ENCODE measurements around the gene FUT7.
"Not testable (repeated sequence)": the region's sequence is repeated elsewhere in the genome, so short reads cannot be mapped to it uniquely, and the experiment has no call there.

FUT7 gene

GRCh38 chr9:137067860-137068538 is 36.1 kb upstream of the FUT7 start:
- peak in 53 of 58 donors; percentile 7 to 84 (median 60) for DNase-seq

DNA sequence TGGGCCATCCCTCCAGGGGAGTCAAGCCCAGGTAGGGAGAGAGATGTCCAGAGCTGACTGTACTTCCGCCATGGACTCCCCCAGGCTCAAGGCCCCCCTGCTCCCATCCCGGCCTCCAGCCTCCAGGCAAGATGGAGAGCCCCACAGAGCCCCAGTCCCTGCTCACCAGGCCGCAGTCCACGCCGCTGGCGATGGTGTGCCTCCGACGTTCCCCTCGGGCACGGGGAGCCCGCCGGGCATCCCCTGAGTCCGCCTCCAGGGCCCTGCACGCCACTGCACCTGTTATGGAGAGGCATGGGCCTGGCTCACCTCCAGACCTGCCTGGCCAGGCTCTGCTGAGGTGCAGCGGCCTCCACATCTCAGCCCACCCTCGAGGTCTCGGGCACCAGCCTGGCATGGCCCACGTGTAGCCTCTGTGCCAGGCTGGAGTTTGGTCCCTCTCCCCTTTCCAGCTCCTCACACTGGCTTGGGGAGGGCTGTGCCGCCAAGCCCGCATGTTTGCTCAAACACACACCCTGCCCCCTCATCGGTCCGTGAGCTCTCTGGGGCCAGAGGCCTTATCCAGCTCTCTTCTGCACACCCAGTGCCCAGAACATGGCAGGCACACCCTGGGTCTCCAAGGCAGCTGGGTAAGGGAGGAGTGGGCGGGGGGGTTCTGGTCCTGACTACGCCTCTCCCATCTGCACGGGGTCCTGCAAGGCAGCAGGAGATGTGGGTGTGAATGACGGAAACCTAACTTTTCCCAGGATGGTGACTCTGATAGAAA is 34.4 kb upstream of the FUT7 start:
- DNase-seq: no peak

GRCh38 chr9:137065336-137065967 is 33.6 kb upstream of the FUT7 start:
- no peak for DNase-seq

- no peak for DNase-seq
Observed at GRCh38 chr9:137064880-137065164, 32.9 kb upstream of the FUT7 start.

- DNase-seq: peak in 43 of 58 donors; percentile 8 to 78 (median 41)
Observed at GRCh38 chr9:137064027-137064879, 32.4 kb upstream of the FUT7 start.

GRCh38 chr9:137063311-137064026 is 31.6 kb upstream of the FUT7 start:
- no peak for DNase-seq

DNA sequence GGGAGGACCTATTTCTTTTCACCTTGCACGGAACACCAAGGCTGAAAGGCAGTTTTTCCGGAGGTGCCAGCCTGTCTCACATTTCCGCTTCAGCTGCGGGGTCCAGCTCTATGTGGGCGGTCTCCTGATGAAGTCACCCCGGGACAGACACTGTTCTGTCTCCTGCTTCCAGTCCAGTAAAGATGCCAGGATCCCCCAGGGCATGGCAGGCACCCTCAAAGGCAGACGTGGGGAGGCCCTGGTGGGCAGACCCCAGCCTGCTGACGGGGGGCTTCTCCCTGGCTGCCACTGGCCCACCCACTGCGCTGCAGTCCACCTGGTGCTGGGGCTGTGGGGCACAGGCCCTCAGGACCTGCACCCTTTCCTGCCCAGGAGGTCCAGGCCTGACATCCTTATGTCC is 30.9 kb upstream of the FUT7 start:
- DNase-seq: not testable (repeated sequence)

- DNase-seq: no peak
Observed at GRCh38 chr9:137062384-137062783, 30.5 kb upstream of the FUT7 start.

DNA sequence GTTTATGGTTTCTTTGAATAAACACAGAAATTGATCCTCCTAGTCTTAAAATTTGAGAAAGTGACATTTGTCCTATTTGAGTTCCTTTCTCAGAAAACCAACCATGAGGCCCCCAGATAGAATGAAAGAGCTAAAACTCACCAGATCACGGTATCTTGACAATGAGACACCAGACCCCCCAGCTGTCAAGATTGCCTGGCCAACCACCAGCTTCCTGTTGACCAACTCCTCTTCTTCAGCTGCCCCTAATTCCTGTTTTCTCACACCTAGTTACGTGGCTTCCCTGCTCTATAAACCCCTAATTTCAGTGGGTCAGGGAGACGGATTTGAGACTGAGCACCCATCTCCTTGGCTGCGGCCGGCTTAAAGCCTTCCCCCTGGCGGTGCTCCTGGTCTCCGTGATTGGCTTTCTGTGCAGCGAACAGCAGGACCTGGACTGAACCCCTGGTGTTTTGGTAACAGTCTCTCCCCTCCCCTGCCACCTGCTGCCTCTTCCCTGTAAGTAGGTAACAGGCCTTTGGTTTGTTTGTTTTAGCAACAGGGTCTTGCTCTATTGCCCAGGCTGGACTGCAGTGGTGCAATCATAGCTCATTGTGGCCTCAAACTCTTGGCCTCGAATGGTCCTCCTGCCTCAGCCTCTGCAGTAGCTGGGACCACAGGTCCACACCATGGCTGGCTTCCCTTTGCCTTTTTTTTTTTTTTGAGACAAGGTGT is 26.8 kb upstream of the FUT7 start:
- no peak for DNase-seq

GRCh38 chr9:137057545-137057944 is 25.7 kb upstream of the FUT7 start:
- DNase-seq: no peak

GRCh38 chr9:137056739-137057415 is 25.0 kb upstream of the FUT7 start:
- DNase-seq: no peak

DNA sequence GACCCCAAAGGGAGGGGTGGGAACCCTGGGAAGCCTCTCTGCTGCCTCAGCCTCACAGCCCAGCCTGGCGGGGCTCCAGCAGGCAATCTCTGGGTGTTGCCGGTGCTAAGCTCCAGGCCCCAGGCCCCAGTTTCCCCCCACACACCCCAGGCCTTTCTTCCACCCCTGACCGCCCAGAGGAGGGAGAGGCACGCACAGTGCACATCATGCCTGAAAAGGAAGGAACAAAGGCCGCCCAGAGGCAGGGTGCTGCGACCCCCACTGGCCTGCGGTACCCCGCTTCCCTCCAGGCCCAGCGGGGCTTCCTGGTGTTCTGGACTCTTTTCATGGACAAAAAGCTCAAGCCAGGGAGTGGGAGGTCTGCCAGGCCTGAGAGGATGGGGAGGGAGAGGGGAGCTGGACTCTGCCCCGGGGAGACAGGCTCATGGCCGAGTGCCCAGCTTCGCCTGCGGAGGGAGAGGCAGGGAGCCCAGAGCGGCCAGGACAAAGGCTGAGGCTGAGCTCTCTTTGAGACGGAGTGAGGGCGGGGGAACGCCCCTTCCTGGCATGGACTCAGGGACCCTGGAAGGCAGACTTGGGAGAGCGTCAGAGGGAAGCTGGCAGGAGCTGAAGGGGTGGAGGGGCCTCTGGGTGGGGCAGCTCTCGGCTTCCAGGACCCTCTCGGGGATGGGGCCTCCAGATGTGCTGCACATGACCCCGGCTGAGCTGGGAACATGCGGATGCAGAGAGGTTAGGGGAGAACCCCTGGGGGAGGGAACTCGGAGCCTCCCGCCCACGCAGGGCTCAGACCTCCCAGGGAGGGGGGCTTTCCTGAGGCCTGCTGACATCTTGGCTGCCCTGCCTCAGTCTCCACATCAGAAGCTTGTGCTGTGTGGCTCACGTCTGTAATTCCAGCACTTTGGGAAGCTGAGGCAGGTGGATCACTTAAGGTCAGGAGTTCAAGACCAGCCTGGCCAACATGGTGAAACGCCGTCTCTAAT is 23.8 kb upstream of the FUT7 start:
- peak; percentile 45 to 97 (median 91) for DNase-seq

- peak in 25 of 58 donors; percentile 57 to 92 (median 78) for DNase-seq
Observed at GRCh38 chr9:137054932-137055384, 23.1 kb upstream of the FUT7 start.

DNA sequence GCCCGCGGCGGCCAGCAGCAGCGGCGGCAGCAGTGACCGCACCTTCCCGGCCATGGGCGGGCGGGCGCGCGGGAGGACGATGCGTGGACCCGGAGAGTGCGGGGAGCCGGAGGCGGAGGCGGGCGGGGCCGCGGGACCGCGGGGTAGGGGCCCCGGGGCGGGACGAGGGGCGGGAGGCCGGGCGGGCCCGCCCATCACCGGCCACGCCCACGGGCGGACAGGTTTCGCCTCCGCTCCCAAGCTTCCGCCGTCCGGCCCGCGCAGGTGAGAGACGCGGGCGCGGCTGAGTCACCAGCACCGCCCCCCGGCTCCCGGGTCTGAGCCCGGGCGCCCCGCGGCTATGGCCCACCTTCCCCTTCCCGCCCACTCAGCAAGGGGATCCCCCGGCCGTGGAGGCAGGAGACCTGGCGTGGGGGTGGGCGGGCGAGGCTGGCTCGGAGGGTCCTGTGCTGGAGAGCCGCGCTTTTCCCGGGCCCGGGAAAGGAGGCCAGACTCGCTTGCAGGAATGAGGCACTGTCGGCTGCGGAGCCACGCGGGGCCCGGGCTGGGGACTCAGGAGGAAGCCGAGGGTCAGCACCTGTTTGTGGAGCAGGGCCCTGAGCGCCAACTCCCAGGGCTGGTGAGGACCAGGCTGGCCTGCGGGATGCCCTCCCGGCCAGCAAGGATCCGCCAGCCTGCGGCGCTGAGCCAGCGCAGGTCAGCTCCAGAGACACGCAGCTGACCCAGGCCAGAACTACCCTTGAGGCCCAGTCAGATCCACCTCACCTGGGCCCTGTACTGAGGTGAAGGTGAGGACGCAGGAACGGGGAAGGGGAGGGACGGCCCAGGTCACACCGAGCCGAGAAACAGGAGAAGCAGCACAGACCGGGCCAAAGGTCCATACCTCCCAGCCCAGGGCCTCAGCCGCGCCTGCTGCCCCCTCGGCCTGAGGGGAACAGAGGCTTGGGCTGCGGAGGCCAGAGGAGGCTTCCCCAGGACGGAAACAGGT is 22.4 kb upstream of the FUT7 start, which contains the start of gene ENTPD2:
Gene ENTPD2 (minus strand): TSS at position 118 of the 988 bp plus-strand sequence. CDS start 64 bp downstream, at position 54.
- DNase-seq: no peak

- no peak for DNase-seq
Observed at GRCh38 chr9:137052998-137053943, 21.4 kb upstream of the FUT7 start.

DNA sequence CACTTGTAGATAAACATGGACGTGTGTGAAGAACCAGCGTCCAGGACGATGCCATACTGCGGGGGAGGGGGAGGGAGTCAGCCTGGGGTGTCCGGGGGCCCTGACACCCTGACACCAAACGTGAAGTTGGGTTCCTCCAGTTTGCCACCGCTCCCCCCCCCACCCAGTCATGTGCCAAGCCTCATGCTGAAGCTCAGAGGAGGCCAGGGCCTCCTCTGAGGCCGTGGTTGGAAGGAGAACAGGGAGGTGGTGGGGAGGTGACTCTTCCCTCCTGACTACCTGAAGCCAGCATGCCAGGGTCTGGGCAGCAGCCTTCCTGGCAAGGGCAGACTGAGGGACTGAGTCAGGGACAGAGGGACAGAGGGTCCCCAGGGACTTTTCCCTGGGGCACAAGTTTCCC is 20.4 kb upstream of the FUT7 start:
- DNase-seq: no peak
